GM12873 (cell line): ENCODE data around the gene ZNF256.

Experiments used
- TF ChIP-seq, protein P1 (sequence below): IDR thresholded peaks from 2 replicates; pipeline ENCODE4 v1.5.1; 2012; ENCODE audit warnings: low read depth, mild to moderate bottlenecking, moderate library complexity, low read length, control low read depth; ENCODE audit not compliant: insufficient read depth; ENCODE audit errors: missing control alignments

Gene ZNF256

DNA sequence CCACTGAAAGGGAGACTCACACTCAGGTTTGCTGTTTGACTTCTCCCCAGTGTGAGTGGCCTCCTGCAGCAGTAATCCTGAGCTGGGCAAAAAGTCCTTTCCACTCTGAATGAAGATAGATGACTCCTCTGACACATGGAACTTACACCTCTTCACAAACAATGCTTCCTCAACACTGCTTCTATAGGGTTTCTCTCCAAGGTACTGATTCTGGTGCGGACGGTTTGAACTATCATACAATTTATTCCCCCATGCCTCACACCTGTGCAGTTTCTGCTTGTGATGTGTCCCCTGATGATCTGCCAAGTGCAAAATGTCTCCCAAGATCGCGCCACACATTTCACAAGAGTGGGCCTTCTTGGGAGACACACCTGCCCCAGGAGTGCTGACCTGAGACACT lies 19.9 kb downstream of the ZNF256 start:
- TF ChIP-seq, protein P1, sequence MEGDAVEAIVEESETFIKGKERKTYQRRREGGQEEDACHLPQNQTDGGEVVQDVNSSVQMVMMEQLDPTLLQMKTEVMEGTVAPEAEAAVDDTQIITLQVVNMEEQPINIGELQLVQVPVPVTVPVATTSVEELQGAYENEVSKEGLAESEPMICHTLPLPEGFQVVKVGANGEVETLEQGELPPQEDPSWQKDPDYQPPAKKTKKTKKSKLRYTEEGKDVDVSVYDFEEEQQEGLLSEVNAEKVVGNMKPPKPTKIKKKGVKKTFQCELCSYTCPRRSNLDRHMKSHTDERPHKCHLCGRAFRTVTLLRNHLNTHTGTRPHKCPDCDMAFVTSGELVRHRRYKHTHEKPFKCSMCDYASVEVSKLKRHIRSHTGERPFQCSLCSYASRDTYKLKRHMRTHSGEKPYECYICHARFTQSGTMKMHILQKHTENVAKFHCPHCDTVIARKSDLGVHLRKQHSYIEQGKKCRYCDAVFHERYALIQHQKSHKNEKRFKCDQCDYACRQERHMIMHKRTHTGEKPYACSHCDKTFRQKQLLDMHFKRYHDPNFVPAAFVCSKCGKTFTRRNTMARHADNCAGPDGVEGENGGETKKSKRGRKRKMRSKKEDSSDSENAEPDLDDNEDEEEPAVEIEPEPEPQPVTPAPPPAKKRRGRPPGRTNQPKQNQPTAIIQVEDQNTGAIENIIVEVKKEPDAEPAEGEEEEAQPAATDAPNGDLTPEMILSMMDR: no peak

DNA sequence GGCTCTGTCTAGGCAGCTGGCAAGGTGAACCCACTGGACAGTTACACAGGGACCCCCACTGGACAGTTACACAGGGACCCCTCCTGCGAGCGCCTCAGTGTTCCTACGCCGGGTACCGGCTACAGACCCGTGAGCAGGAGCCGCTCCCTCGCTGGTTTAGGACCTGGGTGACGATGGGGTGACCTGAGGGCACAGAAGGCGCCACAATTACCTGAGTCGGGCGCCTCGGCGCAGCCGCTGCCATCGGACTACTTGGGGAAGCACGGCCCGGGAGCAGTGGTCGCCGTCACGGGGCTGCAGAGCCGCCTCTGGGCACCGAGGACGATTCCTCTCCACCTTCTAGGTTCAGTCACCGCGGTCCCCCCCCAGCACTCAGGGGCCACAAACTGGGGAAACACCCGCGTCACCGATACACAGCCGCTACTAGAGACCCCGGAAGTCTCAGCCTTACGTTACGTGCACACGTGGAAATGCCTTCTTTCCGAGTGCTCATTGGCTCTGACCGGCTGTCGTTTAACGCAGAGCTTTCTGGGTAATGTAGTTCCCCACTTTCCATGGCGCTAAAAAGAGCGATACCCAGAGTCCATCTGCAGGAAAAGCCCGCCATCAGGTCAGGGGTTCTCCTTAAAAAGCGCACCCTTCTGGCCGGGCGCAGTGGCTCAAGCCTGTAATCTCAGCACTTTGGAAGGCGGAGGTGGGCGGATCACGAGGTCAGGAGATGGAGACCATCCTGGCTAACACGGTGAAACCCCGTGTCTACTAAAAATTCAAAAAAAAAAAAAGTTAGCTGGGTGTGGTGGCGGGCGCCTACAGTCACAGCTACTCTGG lies 31.1 kb downstream of the ZNF256 start, which contains the start of gene ZNF417:
ZNF417 (minus strand) TSS at position 425 of the 828 bp plus-strand sequence; CDS start at position 244, 181 bp downstream.
- TF ChIP-seq, protein P1: peak; percentile 45

DNA sequence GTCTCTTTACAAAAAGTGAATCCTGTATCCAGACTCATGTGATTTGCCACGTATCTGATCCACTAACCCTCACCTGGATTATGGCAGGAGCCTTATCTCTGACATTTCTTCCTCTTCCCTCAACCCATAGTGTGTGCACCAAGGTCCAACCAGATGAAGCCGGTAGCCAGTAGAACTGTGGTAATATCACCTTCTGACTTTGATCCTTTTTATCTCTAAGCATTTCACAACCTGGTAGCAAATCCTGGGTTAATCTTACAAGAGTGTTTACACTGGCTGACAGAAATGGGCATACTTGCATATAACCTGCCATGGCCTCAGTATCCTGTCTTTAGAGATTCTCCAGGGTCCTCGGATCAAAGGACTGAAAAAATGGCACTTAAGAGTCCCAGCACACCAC lies 33.0 kb downstream of the ZNF256 start:
- TF ChIP-seq, protein P1: no peak

DNA sequence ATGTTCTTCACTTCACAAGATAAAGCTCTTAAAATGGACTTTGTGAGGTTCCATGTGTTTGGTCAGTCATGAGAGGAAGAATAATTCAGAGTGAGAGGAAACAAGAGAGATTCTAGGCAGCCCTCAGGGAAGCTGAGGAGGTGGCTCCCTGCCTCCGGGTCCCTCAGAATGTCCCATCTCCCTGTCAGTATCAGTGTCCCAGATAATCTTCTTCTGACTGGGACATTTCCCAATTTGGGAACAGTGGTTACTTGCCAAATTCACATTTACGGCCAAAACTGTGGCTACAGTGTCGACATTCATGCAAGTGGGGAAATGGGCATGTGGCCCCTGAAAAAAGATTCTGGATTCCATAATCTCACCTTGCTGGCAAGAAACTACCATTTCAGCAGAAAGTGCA lies 40.1 kb downstream of the ZNF256 start:
- TF ChIP-seq, protein P1: no peak

DNA sequence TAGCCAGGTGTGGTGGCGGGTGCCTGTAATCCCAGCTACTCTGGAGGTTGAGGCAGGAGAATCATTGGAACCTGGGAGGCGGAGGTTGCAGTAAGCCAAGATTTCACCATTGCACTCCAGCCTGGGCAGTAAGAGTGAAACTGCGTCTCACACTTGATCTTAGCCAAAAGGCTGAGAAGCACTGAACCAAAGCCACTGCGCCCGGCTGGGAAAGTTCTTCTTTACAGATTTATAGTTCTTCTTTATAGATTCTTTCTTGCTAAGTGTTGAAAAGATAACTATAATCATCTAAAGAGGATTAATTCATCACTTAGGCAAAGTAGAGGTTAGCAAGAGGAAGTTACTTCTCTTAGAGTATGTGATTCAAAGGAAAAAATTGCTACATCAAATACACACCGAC lies 42.2 kb downstream of the ZNF256 start:
- TF ChIP-seq, protein P1: no peak

DNA sequence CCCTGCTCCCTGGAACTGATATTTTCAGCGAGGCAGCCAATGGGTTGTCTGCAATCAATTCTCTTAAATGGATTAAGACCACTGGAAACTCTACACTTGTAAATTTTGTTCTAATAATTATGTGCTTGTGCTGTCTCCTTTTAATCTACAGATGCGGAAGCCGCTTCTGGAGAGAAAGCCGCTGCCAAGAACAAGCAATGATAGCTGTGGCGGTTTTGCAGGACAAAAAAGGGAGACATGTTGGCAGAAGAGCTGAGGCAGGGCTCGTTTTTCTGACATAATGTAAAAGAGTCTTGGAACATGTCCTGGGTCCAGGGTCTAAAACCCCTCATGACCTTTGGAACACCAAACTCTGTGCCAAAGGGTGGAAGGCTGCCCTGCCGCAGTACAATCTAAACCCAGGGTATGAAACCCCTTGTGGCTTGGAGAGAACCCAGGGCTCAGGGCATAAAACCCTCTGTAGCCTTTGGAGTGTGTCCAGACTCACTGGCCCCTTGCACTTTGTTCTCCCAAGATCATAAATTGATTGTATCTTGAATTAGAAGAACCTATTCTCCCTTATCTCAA lies 43.8 kb downstream of the ZNF256 start:
- TF ChIP-seq, protein P1: no peak

DNA sequence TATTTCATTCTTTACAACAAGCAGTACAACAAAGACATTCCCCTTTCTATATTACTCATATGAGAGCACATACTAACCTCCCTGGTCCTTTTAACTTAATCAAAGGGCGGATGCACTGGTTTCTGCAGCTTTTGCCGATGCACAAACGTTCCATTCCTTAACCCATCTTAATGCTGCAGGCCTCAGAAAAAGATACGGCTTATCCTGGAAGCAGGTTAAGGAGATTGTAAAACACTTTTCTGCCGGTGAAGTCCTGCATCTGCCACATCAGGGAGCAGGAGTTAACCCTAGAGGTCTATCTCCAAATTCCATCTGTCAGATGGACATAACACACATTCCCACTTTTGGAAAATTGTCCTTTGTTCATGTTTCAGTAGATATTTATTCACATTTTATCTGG lies 47.2 kb downstream of the ZNF256 start:
- TF ChIP-seq, protein P1: no peak
